Activated CD4-positive, alpha-beta T cell treated with anti-CD3 and anti-CD28 coated beads for 48 hours (primary cell): Measurements from ENCODE around the gene HOXB6.

ENCODE experiments used
- DNase-seq: peaks from one replicate; pipeline ENCODE4 v3.0.0-alpha.2; 2020

Gene HOXB6

DNA sequence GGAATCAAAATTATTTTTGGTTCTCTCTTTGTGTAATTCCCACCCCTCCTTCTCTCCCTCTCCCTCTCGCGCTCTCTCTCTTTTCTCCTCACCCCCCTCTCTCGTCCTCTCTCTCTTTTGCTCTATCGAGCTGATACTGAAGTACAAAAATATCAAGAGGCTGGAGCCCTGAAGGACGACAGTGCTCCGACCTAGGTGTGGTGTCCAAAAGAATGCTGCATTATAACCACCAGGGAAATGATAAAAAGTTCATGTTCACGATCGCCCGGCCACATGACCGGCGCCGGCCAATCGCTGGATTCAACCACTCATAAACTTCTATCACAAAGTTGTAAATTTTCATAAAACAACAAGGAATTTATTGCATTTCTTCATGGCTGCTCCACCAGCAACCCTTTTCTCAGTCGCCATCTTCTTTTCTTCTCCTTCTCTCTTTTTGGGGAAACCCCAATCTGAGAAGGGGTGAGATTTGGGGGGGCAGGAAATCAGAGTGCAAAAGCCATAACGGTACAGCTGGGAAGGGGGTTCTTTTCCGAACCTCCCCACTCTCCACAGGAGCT lies at the start of gene HOXB6:
Gene HOXB6, minus strand, starts transcription at position 217 of the 560 bp plus-strand sequence. CDS start 6,836 bp downstream, outside the sequence.
- no peak for DNase-seq

DNA sequence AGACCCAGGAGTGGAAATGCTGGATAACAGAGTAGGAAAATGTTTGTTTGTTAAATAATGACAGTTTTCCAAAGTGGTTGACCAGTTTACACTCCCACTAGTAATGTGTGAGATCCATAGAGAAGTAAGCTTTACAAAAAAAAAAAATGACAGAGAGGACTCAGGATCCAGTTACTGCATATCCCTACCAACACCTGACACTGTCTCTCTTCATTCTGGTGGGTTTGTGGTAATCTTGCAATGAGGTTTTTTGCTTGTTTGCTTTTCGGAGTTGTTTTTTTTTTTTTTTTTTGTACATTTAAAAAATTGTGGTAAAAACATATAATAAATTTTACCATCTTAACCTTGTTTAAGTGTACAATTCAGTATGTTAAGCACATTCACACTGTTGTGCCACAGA lies 45.0 kb upstream of the HOXB6 start:
- no peak for DNase-seq

GRCh38 chr17:48647963-48648245 lies 43.1 kb upstream of the HOXB6 start:
- DNase-seq, result no peak

GRCh38 chr17:48647103-48647962 lies 42.5 kb upstream of the HOXB6 start:
- no peak for DNase-seq

GRCh38 chr17:48646183-48647102 lies 41.7 kb upstream of the HOXB6 start:
- no peak for DNase-seq

GRCh38 chr17:48645639-48646182 lies 40.9 kb upstream of the HOXB6 start:
- no peak for DNase-seq

DNA sequence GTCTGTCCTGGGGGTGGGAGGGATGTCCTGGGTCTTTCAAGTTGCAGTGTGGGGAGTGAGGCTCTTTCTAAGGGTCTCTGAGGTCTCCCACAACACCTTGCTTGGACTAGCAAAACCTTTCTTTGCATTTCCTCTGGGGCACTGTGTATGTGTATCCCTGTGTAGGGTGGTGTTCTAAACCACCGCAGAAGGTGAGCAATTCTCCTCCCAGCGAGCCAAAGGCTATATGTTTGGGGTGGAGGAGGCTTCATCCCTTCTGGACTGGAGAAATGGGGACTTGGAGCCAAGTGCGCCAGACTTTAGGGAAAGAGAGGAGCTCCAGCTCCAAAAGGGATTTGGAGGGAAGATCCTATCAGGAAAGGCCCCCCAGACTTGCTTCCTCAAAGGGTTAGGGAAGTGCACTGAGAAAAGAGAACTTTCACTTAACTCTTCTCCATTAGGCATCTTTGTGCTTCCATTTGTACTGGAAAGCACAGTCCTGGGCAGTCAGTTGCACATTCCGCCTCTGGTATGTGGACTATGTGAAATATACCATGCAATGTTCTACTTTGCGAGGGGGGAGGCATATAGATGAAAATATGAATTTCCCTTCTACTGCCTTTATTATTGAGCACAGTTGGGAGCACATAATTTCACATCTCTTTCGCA lies 40.2 kb upstream of the HOXB6 start:
- no peak for DNase-seq

- DNase-seq, result no peak
Observed at GRCh38 chr17:48644159-48644558, 39.4 kb upstream of the HOXB6 start.

DNA sequence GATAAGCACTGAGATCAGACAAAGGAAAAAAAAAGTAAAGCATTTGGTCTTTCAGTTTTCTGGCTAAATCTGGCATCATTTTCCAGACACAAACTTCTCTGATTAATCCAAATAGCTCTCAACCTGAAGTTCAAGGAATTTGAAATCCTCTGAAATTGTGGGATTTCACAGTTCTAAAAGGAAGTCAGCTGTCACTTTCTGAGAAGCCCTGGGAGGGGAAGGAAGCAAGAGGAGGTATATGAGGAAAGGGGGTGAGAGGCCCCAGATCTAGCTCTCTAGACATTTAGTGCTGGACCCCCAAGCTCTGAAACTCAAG lies 38.9 kb upstream of the HOXB6 start:
- no peak for DNase-seq

DNA sequence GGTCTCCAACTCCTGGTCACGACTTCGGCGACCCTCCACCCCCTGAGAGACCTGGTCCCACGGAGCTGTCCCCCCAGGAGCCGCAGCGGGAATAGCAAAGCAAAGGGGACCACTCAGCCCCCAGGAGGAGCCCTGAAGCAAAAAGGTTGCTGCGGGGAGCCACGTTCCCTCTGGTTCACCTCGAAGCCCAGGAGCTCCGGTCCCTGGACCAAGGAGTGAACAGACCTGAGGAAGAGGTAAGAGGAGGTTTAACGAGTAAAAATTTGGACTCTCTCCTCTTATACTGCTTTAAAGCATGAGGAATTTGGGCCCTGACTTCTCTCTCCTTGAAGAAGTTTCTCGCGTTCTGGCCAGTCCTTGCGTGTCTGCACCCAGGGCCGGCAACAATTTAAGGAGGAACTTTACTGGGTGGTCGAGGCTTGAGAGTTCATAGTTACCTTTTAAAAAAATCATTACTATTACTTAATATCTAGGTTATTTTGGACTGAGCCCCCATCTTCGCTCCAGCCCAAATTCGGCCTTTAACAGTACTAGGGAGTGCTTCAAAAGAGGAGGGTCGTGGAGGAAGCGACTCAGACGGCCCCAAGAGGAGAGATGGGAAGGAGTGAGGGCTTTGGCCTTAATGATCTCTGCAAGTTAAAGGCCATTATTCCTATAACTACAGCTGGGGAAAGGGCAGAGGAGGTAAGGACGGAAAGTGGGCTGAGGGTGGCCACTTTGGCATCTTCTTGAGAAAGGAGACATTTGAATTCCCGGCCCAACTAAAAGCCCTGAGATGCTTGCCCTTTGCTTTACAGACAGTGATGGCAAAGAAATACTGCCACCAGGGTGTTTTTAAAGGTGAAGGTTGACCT lies 38.3 kb upstream of the HOXB6 start:
- no peak for DNase-seq

GRCh38 chr17:48642059-48642842 lies 37.5 kb upstream of the HOXB6 start:
- DNase-seq, result no peak

DNA sequence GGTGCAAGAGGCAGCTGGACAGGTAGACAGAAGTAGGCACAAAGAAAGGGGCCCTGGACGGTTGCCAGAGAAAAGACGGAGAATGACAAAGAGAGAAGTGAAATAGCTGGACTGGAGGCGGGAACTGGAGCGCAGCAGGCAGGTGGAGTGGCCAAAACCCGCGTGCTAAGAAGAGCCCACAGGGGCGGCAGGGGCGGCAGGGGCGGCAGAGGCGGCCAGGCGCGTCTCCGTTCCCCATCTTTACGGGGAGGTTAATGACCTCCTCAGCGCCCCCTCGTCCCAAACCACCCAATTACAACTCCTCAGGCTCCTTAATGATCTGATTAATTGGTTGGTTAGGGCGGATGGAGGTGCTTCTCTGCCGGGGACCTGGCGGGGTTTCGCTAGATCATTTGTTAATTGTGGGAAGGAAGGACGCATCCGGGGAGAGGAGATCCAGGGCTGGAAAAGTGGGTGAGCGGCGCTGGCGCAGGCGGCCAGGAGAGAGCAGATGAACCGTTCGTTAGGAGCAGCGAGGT lies 36.8 kb upstream of the HOXB6 start:
- DNase-seq, result no peak

- no peak for DNase-seq
Observed at GRCh38 chr17:48640858-48641180, 36.0 kb upstream of the HOXB6 start.

GRCh38 chr17:48639982-48640857 lies 35.4 kb upstream of the HOXB6 start:
- no peak for DNase-seq

DNA sequence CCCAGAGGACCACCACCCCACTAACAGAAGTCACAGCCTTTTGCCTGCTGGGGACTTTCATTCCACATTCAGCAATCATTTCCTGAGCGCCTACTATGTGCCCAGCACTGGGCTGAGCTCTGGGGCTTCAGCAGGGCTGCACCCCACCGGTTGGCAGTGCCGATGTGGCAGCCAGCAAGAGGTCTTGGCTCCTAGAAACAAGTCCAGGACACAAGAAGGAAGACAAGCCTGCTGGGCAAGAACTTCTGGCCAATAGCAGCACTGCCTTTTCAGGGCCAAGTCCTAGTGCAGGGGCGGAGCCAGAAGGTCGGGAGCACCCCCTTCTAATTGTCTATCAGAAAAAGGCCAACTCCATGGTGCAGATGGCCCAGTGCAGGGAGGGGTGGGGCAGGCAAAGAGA lies 34.4 kb upstream of the HOXB6 start:
- DNase-seq, result no peak

DNA sequence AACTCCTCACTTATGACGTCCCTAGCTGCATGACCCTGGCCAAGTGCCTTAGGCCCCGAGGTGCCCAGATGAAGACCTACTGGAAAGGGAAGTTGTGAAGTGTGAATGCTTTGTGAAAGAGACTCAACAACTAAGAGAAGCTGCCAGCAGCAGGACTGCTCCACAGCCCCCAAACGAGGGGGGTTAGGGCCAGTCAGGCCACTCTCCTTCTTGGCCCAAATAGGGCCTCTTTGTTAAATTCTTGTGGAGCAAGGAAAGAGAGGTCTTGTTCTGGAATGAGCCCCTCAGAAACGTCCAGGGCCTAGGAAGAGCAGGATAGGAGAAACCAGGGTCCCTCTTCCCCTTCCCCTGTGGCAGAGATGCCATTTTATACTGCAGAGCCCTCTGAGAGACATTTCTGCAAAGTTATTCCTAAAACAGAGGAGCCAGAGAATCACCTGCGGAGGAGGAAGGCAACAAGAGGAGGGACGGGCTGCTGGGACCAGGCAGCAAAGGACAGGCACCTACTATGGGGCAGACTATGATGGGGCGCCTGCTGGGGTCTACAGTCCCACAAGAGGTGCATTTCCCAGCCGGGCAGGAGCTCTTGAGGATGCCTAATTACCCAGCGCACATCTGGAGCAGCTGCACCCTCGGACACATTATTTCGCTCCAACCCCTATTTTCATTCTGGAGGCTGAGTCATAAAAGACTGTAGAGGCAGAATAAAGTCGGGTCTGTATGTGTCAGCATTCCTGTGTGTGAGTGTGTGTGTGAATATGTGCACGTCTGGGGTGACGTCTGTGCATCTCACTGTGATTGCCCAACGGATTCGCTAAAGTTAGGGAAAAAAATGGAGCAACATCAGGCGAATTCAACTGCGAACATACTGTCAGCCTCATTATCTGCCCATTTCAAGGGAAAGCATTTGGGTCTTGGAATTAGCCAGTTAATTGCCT lies 32.8 kb upstream of the HOXB6 start:
- no peak for DNase-seq

GRCh38 chr17:48636177-48637018 lies 31.6 kb upstream of the HOXB6 start:
- DNase-seq, result peak; percentile 89
